Astrocyte (in vitro differentiated cells and primary cell): ENCODE results near the gene OR52D1. TPM values are rescaled to one million over a fixed set of nuclear protein-coding genes. Genes with fewer than 3 reads are reported as not detected.

Source experiments
- DNase-seq: peaks from one replicate; pipeline ENCODE4 v3.0.0-alpha.2; 2010; ENCODE audit warnings: low read depth
- FAIRE-seq: peaks from 2 replicates; lab custom pipeline; 2011; peaks lifted over from hg19 to GRCh38; lab: Jason Lieb, UNC
- H2AFZ ChIP-seq: 2 replicates; pipeline ENCODE4 v1.6.0; 2012; ENCODE audit warnings: low read depth, low read length, inconsistent platforms
- H3K27ac ChIP-seq: 2 replicates; pipeline ENCODE4 v1.5.1; 2011; ENCODE audit warnings: low read depth, low read length, inconsistent platforms
- H3K27me3 ChIP-seq: 2 replicates; pipeline ENCODE4 v1.6.0; 2011; ENCODE audit warnings: low read length, inconsistent platforms; ENCODE audit not compliant: insufficient read depth
- H3K36me3 ChIP-seq: 2 replicates; pipeline ENCODE4 v1.5.1; 2011; ENCODE audit warnings: low read length, inconsistent platforms; ENCODE audit not compliant: insufficient read depth
- H3K4me1 ChIP-seq: 2 replicates; pipeline ENCODE4 v1.5.1; 2011; ENCODE audit warnings: low read length, inconsistent platforms; ENCODE audit not compliant: insufficient read depth
- H3K4me2 ChIP-seq: 2 replicates; pipeline ENCODE4 v1.6.0; 2012; ENCODE audit warnings: low read length, inconsistent platforms
- H3K4me3 ChIP-seq: 2 replicates; pipeline ENCODE4 v1.5.1; 2011; ENCODE audit warnings: low read depth, mild to moderate bottlenecking, low read length, inconsistent platforms; ENCODE audit not compliant: insufficient read depth
- H3K79me2 ChIP-seq: 2 replicates; pipeline ENCODE4 v1.6.0; 2012; ENCODE audit warnings: mild to moderate bottlenecking, low read length, inconsistent platforms; ENCODE audit not compliant: insufficient read depth
- H3K9ac ChIP-seq: 2 replicates; pipeline ENCODE4 v1.6.0; 2012; ENCODE audit warnings: mild to moderate bottlenecking, low read length, inconsistent platforms
- H3K9me3 ChIP-seq: 2 replicates; pipeline ENCODE4 v1.5.1; 2012; ENCODE audit warnings: low read depth, mild to moderate bottlenecking, low read length, inconsistent platforms; ENCODE audit not compliant: insufficient read depth
- H4K20me1 ChIP-seq: 2 replicates; pipeline ENCODE4 v1.6.0; 2012; ENCODE audit warnings: low read length, inconsistent platforms; ENCODE audit not compliant: insufficient read depth
- H3K27ac Mint-ChIP-seq: one replicate; pipeline ENCODE4 v1.8.0; 2021; ENCODE audit warnings: mild to moderate bottlenecking, mixed read lengths; ENCODE audit not compliant: unreplicated experiment
- H3K27me3 Mint-ChIP-seq: one replicate; pipeline ENCODE4 v1.8.0; 2021; ENCODE audit warnings: low read depth, mixed read lengths; ENCODE audit not compliant: unreplicated experiment
- H3K36me3 Mint-ChIP-seq: one replicate; pipeline ENCODE4 v1.8.0; 2021; ENCODE audit warnings: low read depth, mixed read lengths; ENCODE audit not compliant: unreplicated experiment
- H3K4me1 Mint-ChIP-seq: one replicate; pipeline ENCODE4 v1.8.0; 2021; ENCODE audit warnings: low read depth, mixed read lengths; ENCODE audit not compliant: unreplicated experiment
- H3K4me3 Mint-ChIP-seq: one replicate; pipeline ENCODE4 v1.8.0; 2021; ENCODE audit warnings: mild to moderate bottlenecking, moderate library complexity, mixed read lengths; ENCODE audit not compliant: unreplicated experiment
- H3K9me3 Mint-ChIP-seq: one replicate; pipeline ENCODE4 v1.8.0; 2021; ENCODE audit warnings: mild to moderate bottlenecking, mixed read lengths; ENCODE audit not compliant: unreplicated experiment
- CTCF ChIP-seq: IDR thresholded peaks from 2 replicates; pipeline ENCODE4 v1.5.1; 2011; ENCODE audit warnings: low read depth, mild to moderate bottlenecking, inconsistent platforms, low read length, moderate library complexity; ENCODE audit not compliant: insufficient read depth
- EZH2 ChIP-seq: IDR thresholded peaks from 2 replicates; pipeline ENCODE4 v1.6.1; 2012; ENCODE audit warnings: mild to moderate bottlenecking, low read length, inconsistent platforms; ENCODE audit not compliant: insufficient read depth
- total RNA-seq: library from RNA; stranded (reverse); gene quantifications from 2 replicates; pipeline ENCODE4 v1.2.1, GENCODE V29; 2021

OR52D1 gene
- total RNA-seq, 1 donor from 2014 or later, result not detected

- H2AFZ ChIP-seq, result no peak overlapping the region
- H3K4me1 Mint-ChIP-seq, result no peaks in the 10 kb centered on the region
- TF ChIP-seq EZH2 (no peak), CTCF (no peak)
- no peaks in the 10 kb centered on the region for H3K36me3 ChIP-seq
- H3K4me3 Mint-ChIP-seq, result no peak overlapping the region
- H3K9ac ChIP-seq, result no peak overlapping the region
- H4K20me1 ChIP-seq, result no peaks in the 10 kb centered on the region
- H3K36me3 Mint-ChIP-seq, result no peaks in the 10 kb centered on the region
- no peaks in the 10 kb centered on the region for H3K79me2 ChIP-seq
- no peaks in the 10 kb centered on the region for H3K27me3 Mint-ChIP-seq
- H3K27me3 ChIP-seq, result no peaks in the 10 kb centered on the region
- FAIRE-seq (no peak), DNase-seq (no peak)
- no peak overlapping the region for H3K27ac ChIP-seq
- H3K9me3 ChIP-seq, result no peaks in the 10 kb centered on the region
- peaks cover 2% of the 10 kb centered on the region for H3K9me3 Mint-ChIP-seq
- no peak overlapping the region for H3K4me2 ChIP-seq
- H3K4me3 ChIP-seq, result no peak overlapping the region
- H3K27ac Mint-ChIP-seq, result no peak overlapping the region
- no peaks in the 10 kb centered on the region for H3K4me1 ChIP-seq
Measured at GRCh38 chr11:5507177-5507932, 18.9 kb downstream of the OR52D1 start.

- Histone ChIP-seq H3K9ac (no peak overlapping the region), H3K9me3 (no peaks in the 10 kb centered on the region), H3K4me3 (no peak overlapping the region), H3K36me3 (no peaks in the 10 kb centered on the region), H4K20me1 (no peaks in the 10 kb centered on the region), H3K4me2 (no peak overlapping the region), H2AFZ (no peak overlapping the region), H3K27ac (no peak overlapping the region), H3K27me3 (no peaks in the 10 kb centered on the region), H3K4me1 (no peaks in the 10 kb centered on the region), H3K79me2 (no peaks in the 10 kb centered on the region)
- DNase-seq, result no peak
- no peak overlapping the region for H3K4me3 Mint-ChIP-seq
- H3K9me3 Mint-ChIP-seq, result peaks cover 2% of the 10 kb centered on the region
- H3K27ac Mint-ChIP-seq, result no peak overlapping the region
- H3K36me3 Mint-ChIP-seq, result no peaks in the 10 kb centered on the region
- TF ChIP-seq CTCF, result no peak
- no peak for TF ChIP-seq EZH2
- FAIRE-seq, result no peak
- no peaks in the 10 kb centered on the region for H3K4me1 Mint-ChIP-seq
- no peaks in the 10 kb centered on the region for H3K27me3 Mint-ChIP-seq
Measured at GRCh38 chr11:5507933-5508305, 19.4 kb downstream of the OR52D1 start.

GRCh38 chr11:5508605-5509004 lies 20.1 kb downstream of the OR52D1 start:
- no peaks in the 10 kb centered on the region for H3K4me1 ChIP-seq
- no peak overlapping the region for H3K9ac ChIP-seq
- Mint-ChIP-seq H3K27ac (no peak overlapping the region), H3K27me3 (no peaks in the 10 kb centered on the region), H3K9me3 (peaks cover 2% of the 10 kb centered on the region), H3K4me1 (no peaks in the 10 kb centered on the region), H3K4me3 (no peak overlapping the region), H3K36me3 (no peaks in the 10 kb centered on the region)
- H3K79me2 ChIP-seq, result no peaks in the 10 kb centered on the region
- H3K27ac ChIP-seq, result no peak overlapping the region
- H3K36me3 ChIP-seq, result no peaks in the 10 kb centered on the region
- H3K4me2 ChIP-seq, result no peak overlapping the region
- H3K9me3 ChIP-seq, result no peaks in the 10 kb centered on the region
- no peak overlapping the region for H2AFZ ChIP-seq
- DNase-seq (no peak), FAIRE-seq (no peak)
- no peaks in the 10 kb centered on the region for H4K20me1 ChIP-seq
- no peaks in the 10 kb centered on the region for H3K27me3 ChIP-seq
- no peak overlapping the region for H3K4me3 ChIP-seq
- TF ChIP-seq EZH2 (no peak), CTCF (no peak)
